ENCODE measurements around the gene RPS29. TPM values are rescaled to one million over a fixed set of nuclear protein-coding genes. Genes with fewer than 3 reads are reported as not detected.

Gene RPS29
- total and polyA plus RNA-seq, 9 of the 15 experiments (the other 6 are each of a cell fraction or from before 2014, with no cell fraction given): 1,545 to 5,012 (median 2,448) TPM

DNA sequence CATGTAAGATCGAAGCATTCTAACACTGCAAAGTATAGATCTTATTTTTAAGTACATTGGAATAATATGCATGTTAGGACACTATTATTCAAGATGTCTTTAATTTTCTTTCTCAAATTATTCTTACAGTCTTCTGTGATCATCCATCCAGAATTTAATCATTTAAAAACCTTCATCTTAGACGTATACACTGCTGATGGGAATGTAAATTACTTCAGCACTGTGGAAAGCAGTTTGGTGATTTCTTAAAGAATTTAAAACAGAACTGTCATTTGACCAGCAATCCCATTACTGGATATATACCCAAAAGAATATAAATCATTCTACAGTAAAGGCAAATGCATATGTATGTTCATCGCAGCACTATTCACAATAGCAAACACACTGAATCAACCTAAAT lies 3.2 kb upstream of the RPS29 start:
- ATAC-seq: no peak
- TF ChIP-seq CEBPG (CRISPR knock-in tag; IDR thresholded peaks at IDR 0.05) (no peak), CEBPG (tag; conservative IDR thresholded peaks at IDR 0.05 in 1 of 2, IDR thresholded peaks at IDR 0.05 in 1 of 2) (no peak), PBX2 (CRISPR knock-in tag; IDR thresholded peaks at IDR 0.05; ENCODE audit: low read depth) (no peak), PBX2 (tag; conservative IDR thresholded peaks at IDR 0.05; ENCODE audit: low read depth) (no peak), RBM14 (IDR thresholded peaks at IDR 0.05; ENCODE audit: borderline replicate concordance, insufficient read depth, low read depth, low read length) (no peak), REST (IDR thresholded peaks at IDR 0.05; ENCODE audit: borderline replicate concordance) (peak; percentile 39), REST (CRISPR knock-in tag; IDR thresholded peaks at IDR 0.05; ENCODE audit: low read depth) (no peak)
- H3K27me3 ChIP-seq (ENCODE audit: control insufficient read depth in 2 of 2, insufficient read depth in 2 of 2, low read length in 2 of 2): no peaks in the 10 kb centered on the region
- H3K9ac ChIP-seq (ENCODE audit: insufficient read depth in 1 of 2, low read depth in 2 of 2, low read length in 2 of 2): no peak overlapping the region
- no TSS peak for BruUV-seq (replicated peaks)
- peaks cover 19% of the 10 kb centered on the region for H3K79me2 ChIP-seq (ENCODE audit: control insufficient read depth, insufficient read depth, low read length)
- in situ Hi-C loops (cut with MboI) (no loop called here), intact Hi-C loops (cut with micrococcal nuclease) (loop anchor here (5.0 kb wide), 2 partner anchors 33 to 263 kb away; partner anchors contain the start of genes MGAT2, NEMF and RPL36AL)
- H3K9me1 ChIP-seq (ENCODE audit: control insufficient read depth, insufficient read depth, low read length): no peaks in the 10 kb centered on the region
- H3K4me3 ChIP-seq: no peak overlapping the region
- ChIA-PET POLR2A (no interaction called here), CTCF (ENCODE audit: low intra/inter-chr PET ratio) (no interaction called here)
- H3K4me1 ChIP-seq (replicated peaks in 1 of 2; ENCODE audit: control insufficient read depth in 2 of 2, insufficient read depth in 2 of 2, low read length in 2 of 2): peaks cover 6 to 13% of the 10 kb centered on the region in 2 experiments
- no peaks in the 10 kb centered on the region for H3K9me3 ChIP-seq (replicated peaks; ENCODE audit: control insufficient read depth, insufficient read depth, low read depth, low read length)
- no peak overlapping the region for H3K4me2 ChIP-seq (ENCODE audit: insufficient read depth, low read length)
- no peak overlapping the region for H3K27ac ChIP-seq (ENCODE audit: extremely low read depth, low read depth, low read length)
- peaks cover 13% of the 10 kb centered on the region; the same call in 2 of the 3 replicates for H3K36me3 ChIP-seq (ENCODE audit: control insufficient read depth, insufficient read depth, low read length)
- WGBS (ENCODE audit: insufficient coverage, low coverage, missing lambda C conversion rate): 58% methylated on average over 3 of the region's 3 CpGs
- H4K20me1 ChIP-seq (replicated peaks; ENCODE audit: control insufficient read depth, insufficient read depth, low read length): peaks cover 5% of the 10 kb centered on the region
- no peak for DNase-seq (ENCODE audit: extremely low read depth in 1 of 4, low spot score in 3 of 4)
- H2AFZ ChIP-seq (ENCODE audit: low read depth, low read length): no peak overlapping the region
- FAIRE-seq: no peak
